Testis (tissue), 3 donors: Measurements from ENCODE around the gene LPO. TPM values are rescaled to one million over a fixed set of nuclear protein-coding genes. Genes with fewer than 3 reads are reported as not detected.

Experiments
- DNase-seq: peaks from one replicate; pipeline ENCODE4 v3.0.0-alpha.2; 2019
- H3K27ac ChIP-seq, 2 donors: fragments of 200-600 bp; sonication (generic); one replicate each; pipeline ENCODE4 v1.5.1; 2019
- H3K27me3 ChIP-seq: fragments of 200-600 bp; sonication (generic); one replicate; pipeline ENCODE4 v1.5.1; 2019
- H3K36me3 ChIP-seq: fragments of 200-600 bp; sonication (generic); one replicate; pipeline ENCODE4 v1.5.1; 2017; ENCODE audit warnings: low read depth; ENCODE audit errors: missing control alignments
- H3K4me1 ChIP-seq: fragments of 200-600 bp; sonication (generic); one replicate; pipeline ENCODE4 v1.5.1; 2019
- H3K4me3 ChIP-seq, 2 donors: fragments of 200-600 bp; sonication (generic); one replicate each; pipeline ENCODE4 v1.5.1; 2017 to 2019
- H3K9me3 ChIP-seq: fragments of 200-600 bp; sonication (generic); one replicate; pipeline ENCODE4 v1.5.1; 2017
- CTCF ChIP-seq, 3 experiments: fragments of 450-650 bp in 2 of 3; fragments of 200-600 bp in 1 of 3; sonication (generic) in 1 of 3; IDR thresholded peaks; one replicate each; pipeline ENCODE4 v1.5.1; 2016 to 2019; ENCODE audit warnings: antibody characterized with exemption in 3 of 3, mild to moderate bottlenecking in 2 of 3, moderate library complexity in 1 of 3
- POLR2A ChIP-seq: fragments of 450-650 bp; IDR thresholded peaks from one replicate; pipeline ENCODE4 v1.6.1; 2017; ENCODE audit warnings: antibody characterized with exemption, mild to moderate bottlenecking, moderate library complexity
- WGBS, 2 donors: methylation state at CpG; one replicate each; pipeline ENCODE4 v1.1.5; 2018; 5-methylcytosine and 5-hydroxymethylcytosine counted together
- intact Hi-C: fragments of 100-400 bp; cut with DNase I; formaldehyde crosslinking; loops from one replicate; pipeline ENCODE4 v1.15.1; 2023; ENCODE audit warnings: low total_unique reads
- polyA plus RNA-seq: library from polyadenylated mRNA; stranded (reverse); fragments of 350-450 nt; fragmentation: Illumina TruSeq; extraction: RNeasy Lipid Tissue Mini Kit (QIAGEN cat#74804); gene quantifications from one replicate; pipeline ENCODE4 v1.2.3, GENCODE V29; 2014; ENCODE audit warnings: low read depth, low replicate concordance; ENCODE audit not compliant: insufficient read depth
- total RNA-seq, 2 donors: library from RNA; depleted of rRNA; stranded (reverse); fragments of >200 nt; gene quantifications; one replicate each; pipeline ENCODE4 v1.2.3, GENCODE V29; 2016

Gene LPO
- total and polyA plus RNA-seq, 3 donors from 2014 or later: 1.8 to 2.7 (median 2.0) TPM

DNA sequence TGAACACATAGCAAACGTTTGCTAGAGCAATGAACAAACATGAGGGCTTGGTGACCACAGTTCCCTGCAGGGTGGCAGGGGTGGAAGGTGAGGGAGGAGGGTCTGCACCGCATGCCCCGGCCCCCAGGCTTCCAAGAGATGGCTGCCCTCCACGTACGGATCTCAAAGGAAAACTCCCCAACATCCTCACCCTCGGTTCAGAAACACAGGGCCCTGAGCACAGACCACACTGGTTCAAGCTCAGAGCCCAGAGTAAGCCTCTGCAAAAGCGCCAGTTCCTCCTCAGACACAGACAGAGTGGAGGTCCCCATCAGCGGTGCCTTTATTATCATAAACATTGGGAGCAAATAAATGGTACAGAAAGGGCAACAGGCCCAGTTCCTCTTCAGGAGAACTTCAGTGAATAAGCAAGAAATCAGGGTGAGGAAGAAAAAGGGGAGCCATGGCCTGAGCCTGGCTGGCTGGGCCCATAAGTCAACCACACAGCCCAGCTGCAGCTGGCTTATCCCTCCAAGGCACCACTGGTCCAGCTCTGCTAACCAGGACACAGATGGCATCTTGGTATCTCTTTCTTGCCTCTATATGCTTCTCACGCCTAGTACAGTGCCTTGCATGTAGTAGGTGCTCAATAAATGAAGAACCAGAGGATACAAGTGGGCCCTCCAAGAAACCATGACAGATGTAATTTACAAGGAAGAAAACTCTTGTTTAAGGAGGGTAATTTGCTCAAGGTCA lies 31.3 kb downstream of the LPO start:
- intact Hi-C loops: no loop called here
- no peak overlapping the region for H3K27ac ChIP-seq
- H3K4me3 ChIP-seq: no peak overlapping the region
- 66 to 81% methylated on average over 8 to 9 of the region's 9 CpGs for WGBS, 2 donors
- no peaks in the 10 kb centered on the region for H3K36me3 ChIP-seq
- TF ChIP-seq CTCF (IDR thresholded peaks at IDR 0.05) (no peak), POLR2A (no peak)
- no peaks in the 10 kb centered on the region for H3K4me1 ChIP-seq
- DNase-seq: no peak
- no peaks in the 10 kb centered on the region for H3K9me3 ChIP-seq
- H3K27me3 ChIP-seq: no peaks in the 10 kb centered on the region

DNA sequence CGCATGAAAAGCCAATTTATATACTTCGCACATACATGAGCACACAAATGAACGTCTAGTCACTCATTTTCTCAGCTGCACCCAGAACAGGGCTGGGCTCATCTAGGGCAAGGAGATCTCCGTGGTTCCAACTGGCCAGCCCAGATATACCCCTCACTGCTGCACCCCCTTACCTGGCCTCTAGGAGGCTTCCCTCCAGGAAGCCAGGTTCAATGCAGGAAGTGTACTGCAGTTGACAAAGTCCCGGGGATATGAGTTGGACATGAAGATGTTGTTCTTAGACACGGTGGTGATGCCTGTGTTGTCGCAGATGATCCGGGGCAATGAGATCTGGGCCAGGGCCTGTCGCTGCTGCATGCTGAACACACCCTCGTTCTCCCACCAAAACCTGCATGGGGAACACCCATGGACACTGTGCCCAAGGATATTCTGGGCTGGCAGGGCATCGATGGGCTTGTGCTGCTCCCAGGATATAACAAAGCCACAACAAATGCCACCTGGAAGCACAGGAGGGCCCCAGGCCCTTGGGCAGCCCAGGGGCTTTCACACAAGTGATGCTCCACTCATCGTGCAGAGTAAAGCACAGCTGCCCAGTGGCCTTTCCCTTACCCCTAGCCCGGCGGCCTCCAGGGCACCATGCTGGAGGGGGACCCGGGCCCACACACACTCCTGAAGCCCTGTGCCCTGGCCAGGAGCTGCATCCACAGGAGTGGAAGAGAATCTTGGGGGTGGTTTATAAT lies 32.3 kb downstream of the LPO start:
- TF ChIP-seq CTCF (IDR thresholded peaks at IDR 0.05) (no peak), POLR2A (no peak)
- WGBS, 2 donors: 86 to 89% methylated on average over 5 to 15 of the region's 15 CpGs
- no peaks in the 10 kb centered on the region for H3K4me1 ChIP-seq
- intact Hi-C loops: no loop called here
- no peaks in the 10 kb centered on the region for H3K36me3 ChIP-seq
- no peak overlapping the region for H3K4me3 ChIP-seq
- no peak overlapping the region for H3K27ac ChIP-seq
- no peak for DNase-seq
- no peaks in the 10 kb centered on the region for H3K9me3 ChIP-seq
- no peaks in the 10 kb centered on the region for H3K27me3 ChIP-seq

GRCh38 chr17:58271216-58271931 lies 33.0 kb downstream of the LPO start:
- H3K4me3 ChIP-seq: no peak overlapping the region
- DNase-seq: no peak
- no peaks in the 10 kb centered on the region for H3K27me3 ChIP-seq
- no peak for TF ChIP-seq POLR2A
- no peak overlapping the region for H3K27ac ChIP-seq
- H3K4me1 ChIP-seq: no peaks in the 10 kb centered on the region
- H3K9me3 ChIP-seq: no peaks in the 10 kb centered on the region
- intact Hi-C loops: no loop called here
- 95 to 96% methylated on average over 19 to 20 of the region's 21 CpGs for WGBS, 2 donors
- H3K36me3 ChIP-seq: no peaks in the 10 kb centered on the region

- no peak for DNase-seq
- WGBS, 2 donors: 90 to 95% methylated on average over 7 to 12 of the region's 12 CpGs
- no peak overlapping the region for H3K4me3 ChIP-seq
- no peak overlapping the region for H3K27ac ChIP-seq
- no peaks in the 10 kb centered on the region for H3K36me3 ChIP-seq
- H3K4me1 ChIP-seq: no peaks in the 10 kb centered on the region
- H3K27me3 ChIP-seq: no peaks in the 10 kb centered on the region
- no peaks in the 10 kb centered on the region for H3K9me3 ChIP-seq
- intact Hi-C loops: no loop called here
- TF ChIP-seq POLR2A (no peak), CTCF (IDR thresholded peaks at IDR 0.05) (no peak)
Measured at GRCh38 chr17:58272367-58273280, 34.2 kb downstream of the LPO start.
